K562 (cell line): Measurements from ENCODE around the gene GUCY2C. TPM values are rescaled to one million over a fixed set of nuclear protein-coding genes. Genes with fewer than 3 reads are reported as not detected.

ENCODE experiments used
- ATAC-seq: fragments of 200-7000 bp; cut with Tn5 transposase; 3 replicates; pipeline ENCODE4 v1.9.1; 2020; ENCODE audit warnings: moderate library complexity
- BruUV-seq: library from RNA; stranded (reverse); fragments of 400-500 nt; replicated peaks from 2 replicates; lab custom pipeline; 2021; lab: Mats Ljungman, UMichigan
- CTCF ChIA-PET: fragments of 300-600 bp; formaldehyde crosslinking; extraction: SDS; loops from one replicate; lab custom pipeline; 2021; ENCODE audit warnings: low intra/inter-chr PET ratio; lab: Yijun Ruan, JAX
- POLR2A ChIA-PET: fragments of 300-600, 350-650 bp; sonication (Branson Sonifier 250); formaldehyde crosslinking; extraction: SDS; loops from one replicate; lab custom pipeline; 2021; ENCODE audit warnings: antibody characterized with exemption, inconsistent platforms; lab: Yijun Ruan, JAX
- DNase-seq, 4 experiments: peaks; one replicate each; pipeline versions ENCODE4 v3.0.0 to v3.0.0-alpha.2; 2011 to 2018; ENCODE audit warnings: low spot score in 3 of 4, mixed read lengths in 3 of 4; ENCODE audit errors: extremely low read depth in 1 of 4
- FAIRE-seq: peaks from 2 replicates; lab custom pipeline; 2011; peaks lifted over from hg19 to GRCh38; lab: Jason Lieb, UNC
- H2AFZ ChIP-seq: 2 replicates; pipeline ENCODE4 v1.6.0; 2011; ENCODE audit warnings: low read depth, low read length, control low read depth, inconsistent platforms
- H3K27ac ChIP-seq: fragments of 200-600 bp; 3 replicates; pipeline ENCODE4 v1.8.0; 2011; ENCODE audit warnings: low read depth, mild to moderate bottlenecking, control low read depth, inconsistent platforms, low read length, moderate library complexity, mixed read lengths; ENCODE audit errors: extremely low read depth
- H3K27me3 ChIP-seq, 2 experiments: fragments of 300-600 bp in 1 of 2; 2 replicates in 1 of 2; 3 replicates in 1 of 2; pipeline versions ENCODE4 v1.6.0 to v1.8.0; 2011; ENCODE audit warnings: inconsistent platforms in 2 of 2, low read length in 2 of 2, mild to moderate bottlenecking in 1 of 2, mixed read lengths in 1 of 2, moderate library complexity in 1 of 2; ENCODE audit not compliant: control insufficient read depth in 2 of 2, insufficient read depth in 2 of 2
- H3K36me3 ChIP-seq: fragments of 300-600 bp; 3 replicates; pipeline ENCODE4 v1.8.0; 2011; ENCODE audit warnings: mild to moderate bottlenecking, low read length, inconsistent platforms; ENCODE audit not compliant: control insufficient read depth, insufficient read depth
- H3K4me1 ChIP-seq, 2 experiments: fragments of 200-600 bp in 1 of 2; replicated peaks in 1 of 2; 2 replicates in 1 of 2; 3 replicates in 1 of 2; pipeline versions ENCODE4 v1.5.1 to v1.8.0; 2011; ENCODE audit warnings: inconsistent platforms in 2 of 2, low read length in 2 of 2, mild to moderate bottlenecking in 1 of 2, mixed read lengths in 1 of 2, moderate library complexity in 1 of 2; ENCODE audit not compliant: control insufficient read depth in 2 of 2, insufficient read depth in 2 of 2
- H3K4me2 ChIP-seq: 2 replicates; pipeline ENCODE4 v1.6.1; 2011; ENCODE audit warnings: low read length, control low read depth, inconsistent platforms, mixed read lengths; ENCODE audit not compliant: insufficient read depth
- H3K4me3 ChIP-seq: fragments of 200-600 bp; sonication (generic), shearing (Covaris generic); 2 replicates; pipeline ENCODE4 v1.5.1; 2016; ENCODE audit warnings: control low read depth, inconsistent platforms
- H3K79me2 ChIP-seq: fragments of 200-600 bp; 3 replicates; pipeline ENCODE4 v1.8.0; 2011; ENCODE audit warnings: low read length, inconsistent platforms; ENCODE audit not compliant: control insufficient read depth, insufficient read depth
- H3K9ac ChIP-seq, 2 experiments: 2 replicates each; pipeline versions ENCODE4 v1.6.0 to v1.6.1; 2011; ENCODE audit warnings: low read depth in 2 of 2, low read length in 2 of 2, control low read depth in 1 of 2, inconsistent platforms in 1 of 2, mild to moderate bottlenecking in 1 of 2, mixed read lengths in 1 of 2; ENCODE audit not compliant: insufficient read depth in 1 of 2
- H3K9me1 ChIP-seq: one replicate; pipeline ENCODE4 v1.6.0; 2011; ENCODE audit warnings: inconsistent platforms, mild to moderate bottlenecking, low read length, moderate library complexity; ENCODE audit not compliant: control insufficient read depth, insufficient read depth
- H3K9me3 ChIP-seq: replicated peaks from 2 replicates; pipeline ENCODE4 v1.5.1; 2011; ENCODE audit warnings: low read depth, low read length, inconsistent platforms; ENCODE audit not compliant: control insufficient read depth, insufficient read depth
- H4K20me1 ChIP-seq: replicated peaks from 2 replicates; pipeline ENCODE4 v1.6.1; 2011; ENCODE audit warnings: low read length, inconsistent platforms, mixed read lengths; ENCODE audit not compliant: control insufficient read depth, insufficient read depth
- CXXC5 ChIP-seq: fragments of 250-450 bp; sonication (Bioruptor Pico); IDR thresholded peaks from 2 replicates; pipeline ENCODE4 v1.8.0; 2022; ENCODE audit warnings: inconsistent platforms, mild to moderate bottlenecking, moderate library complexity
- HOMEZ ChIP-seq: fragments of 250-450 bp; sonication (Bioruptor Pico); IDR thresholded peaks from 2 replicates; pipeline ENCODE4 v1.4.0; 2020; ENCODE audit warnings: mild to moderate bottlenecking, moderate library complexity
- KLF13 ChIP-seq: fragments of 450-650 bp; IDR thresholded peaks from 2 replicates; pipeline ENCODE4 v1.6.1; 2016; ENCODE audit warnings: missing genetic modification characterization, low read depth, mild to moderate bottlenecking, missing compliant biosample characterization, moderate library complexity, borderline replicate concordance
- PHF8 ChIP-seq: fragments of 200-600 bp; sonication (generic); IDR thresholded peaks from 2 replicates; pipeline ENCODE4 v1.6.1; 2012; ENCODE audit warnings: mixed run types, mild to moderate bottlenecking, inconsistent platforms, low read length, moderate library complexity, borderline replicate concordance
- SNRNP70 ChIP-seq: fragments of 200-400 bp; formaldehyde crosslinking; optimal IDR thresholded peaks from 2 replicates; pipeline ENCODE3; 2017; ENCODE audit warnings: low read depth, low read length
- ZKSCAN1 ChIP-seq: fragments of 150-350 bp; IDR thresholded peaks from 2 replicates; pipeline ENCODE4 v1.6.1; 2016; ENCODE audit warnings: low read depth, low read length
- WGBS: fragments of 100-300 bp; shearing (Covaris generic); methylation state at CpG from one replicate; pipeline ENCODE4 v1.1.6; 2016; ENCODE audit warnings: low coverage, mixed read lengths; ENCODE audit not compliant: insufficient coverage; ENCODE audit errors: missing lambda C conversion rate; 5-methylcytosine and 5-hydroxymethylcytosine counted together
- in situ Hi-C: fragments of 300-500 bp; cut with MboI; formaldehyde crosslinking; loops from 4 replicates; pipeline ENCODE4 v1.15.0; 2018; ENCODE audit warnings: inconsistent platforms, mixed read lengths
- intact Hi-C: fragments of 100-400 bp; cut with micrococcal nuclease; formaldehyde crosslinking; loops from 2 replicates; pipeline ENCODE4 v1.14.2; 2022
- polyA plus RNA-seq, 8 experiments: library from polyadenylated mRNA; depleted of rRNA in 4 of 8; stranded (reverse) in 5 of 8; unstranded in 3 of 8; fragments of >200 nt; fragmentation: Nextera tagmentation in 2 of 8; fragmentation: Illumina TruSeq in 1 of 8; extraction: Ambion mirVana in 2 of 8; extraction: Trizol in 1 of 8; gene quantifications; 2 replicates each; pipeline versions ENCODE4 v1.2.1 to v1.2.3, GENCODE V29; 2011 to 2014; ENCODE audit warnings: inconsistent platforms in 1 of 8, missing spikeins in 1 of 8
- total RNA-seq, 7 experiments: library from RNA; depleted of rRNA in 6 of 7; stranded (reverse); fragments of >200 nt in 6 of 7; fragmentation: Illumina TruSeq in 2 of 7; extraction: Trizol in 2 of 7; gene quantifications; 2 replicates each; pipeline versions ENCODE4 v1.2.1 to v1.2.3, GENCODE V29; 2011 to 2021; ENCODE audit warnings: low replicate concordance in 1 of 7
- TF ChIP-seq, protein P1 (sequence below): fragments of 250-450 bp; sonication (Bioruptor Pico); IDR thresholded peaks from 2 replicates; pipeline ENCODE4 v1.5.1; 2021; ENCODE audit warnings: mild to moderate bottlenecking
- TF ChIP-seq, protein P2 (sequence below): fragments of 450-650 bp; IDR thresholded peaks from 2 replicates; pipeline ENCODE4 v1.6.1; 2017; ENCODE audit warnings: antibody characterized with exemption

Gene GUCY2C
- total and polyA plus RNA-seq, 9 of the 15 experiments (the other 6 are each of a cell fraction or from before 2014, with no cell fraction given) = 0.01 to 0.05 (median 0.04) TPM; not detected in 6

GRCh38 chr12:14578646-14579045 lies 117.8 kb downstream of the GUCY2C start:
- in situ Hi-C loops (no loop called here), intact Hi-C loops (no loop called here)
- H3K36me3 ChIP-seq = no peaks in the 10 kb centered on the region
- no peak overlapping the region for H2AFZ ChIP-seq
- no TSS peak for BruUV-seq
- DNase-seq (no peak), FAIRE-seq (no peak), ATAC-seq (no peak)
- no peaks in the 10 kb centered on the region for H3K4me1 ChIP-seq
- H3K4me3 ChIP-seq = no peak overlapping the region
- 37% methylated on average over 8 of the region's 8 CpGs for WGBS
- no peaks in the 10 kb centered on the region for H3K79me2 ChIP-seq
- H3K27ac ChIP-seq = no peak overlapping the region
- H4K20me1 ChIP-seq = no peaks in the 10 kb centered on the region
- H3K9ac ChIP-seq = no peak overlapping the region
- ChIA-PET CTCF (no interaction called here), POLR2A (no interaction called here)
- H3K27me3 ChIP-seq = no peaks in the 10 kb centered on the region
- H3K4me2 ChIP-seq = no peak overlapping the region
- H3K9me3 ChIP-seq = no peaks in the 10 kb centered on the region
- no peaks in the 10 kb centered on the region for H3K9me1 ChIP-seq
- no peak for TF ChIP-seq ZKSCAN1
- TF ChIP-seq SNRNP70 = no peak
- no peak for TF ChIP-seq CXXC5 (CRISPR knock-in tag)
- no peak for TF ChIP-seq PHF8
- TF ChIP-seq, protein P1, sequence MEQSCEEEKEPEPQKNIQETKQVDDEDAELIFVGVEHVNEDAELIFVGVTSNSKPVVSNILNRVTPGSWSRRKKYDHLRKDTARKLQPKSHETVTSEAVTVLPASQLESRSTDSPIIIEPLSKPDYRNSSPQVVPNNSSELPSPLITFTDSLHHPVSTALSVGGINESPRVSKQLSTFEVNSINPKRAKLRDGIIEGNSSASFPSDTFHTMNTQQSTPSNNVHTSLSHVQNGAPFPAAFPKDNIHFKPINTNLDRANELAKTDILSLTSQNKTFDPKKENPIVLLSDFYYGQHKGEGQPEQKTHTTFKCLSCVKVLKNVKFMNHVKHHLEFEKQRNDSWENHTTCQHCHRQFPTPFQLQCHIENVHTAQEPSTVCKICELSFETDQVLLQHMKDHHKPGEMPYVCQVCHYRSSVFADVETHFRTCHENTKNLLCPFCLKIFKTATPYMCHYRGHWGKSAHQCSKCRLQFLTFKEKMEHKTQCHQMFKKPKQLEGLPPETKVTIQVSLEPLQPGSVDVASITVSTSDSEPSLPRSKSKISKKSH (CRISPR knock-in tag) = no peak
- TF ChIP-seq, protein P2, sequence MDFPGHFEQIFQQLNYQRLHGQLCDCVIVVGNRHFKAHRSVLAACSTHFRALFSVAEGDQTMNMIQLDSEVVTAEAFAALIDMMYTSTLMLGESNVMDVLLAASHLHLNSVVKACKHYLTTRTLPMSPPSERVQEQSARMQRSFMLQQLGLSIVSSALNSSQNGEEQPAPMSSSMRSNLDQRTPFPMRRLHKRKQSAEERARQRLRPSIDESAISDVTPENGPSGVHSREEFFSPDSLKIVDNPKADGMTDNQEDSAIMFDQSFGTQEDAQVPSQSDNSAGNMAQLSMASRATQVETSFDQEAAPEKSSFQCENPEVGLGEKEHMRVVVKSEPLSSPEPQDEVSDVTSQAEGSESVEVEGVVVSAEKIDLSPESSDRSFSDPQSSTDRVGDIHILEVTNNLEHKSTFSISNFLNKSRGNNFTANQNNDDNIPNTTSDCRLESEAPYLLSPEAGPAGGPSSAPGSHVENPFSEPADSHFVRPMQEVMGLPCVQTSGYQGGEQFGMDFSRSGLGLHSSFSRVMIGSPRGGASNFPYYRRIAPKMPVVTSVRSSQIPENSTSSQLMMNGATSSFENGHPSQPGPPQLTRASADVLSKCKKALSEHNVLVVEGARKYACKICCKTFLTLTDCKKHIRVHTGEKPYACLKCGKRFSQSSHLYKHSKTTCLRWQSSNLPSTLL = no peak
- TF ChIP-seq HOMEZ (CRISPR knock-in tag) = no peak
- no peak for TF ChIP-seq KLF13 (tag)
